Limb (tissue), 2 donors: ENCODE measurements around the gene RNF217.
"Not testable (repeated sequence)": the region's sequence is repeated elsewhere in the genome, so short reads cannot be mapped to it uniquely, and the experiment has no call there.

Experiments
- DNase-seq, 2 donors: peaks; one replicate each; pipeline ENCODE4 v3.0.0-alpha.2; 2016; ENCODE audit errors: extremely low spot score in 2 of 2

The RNF217 gene

DNA sequence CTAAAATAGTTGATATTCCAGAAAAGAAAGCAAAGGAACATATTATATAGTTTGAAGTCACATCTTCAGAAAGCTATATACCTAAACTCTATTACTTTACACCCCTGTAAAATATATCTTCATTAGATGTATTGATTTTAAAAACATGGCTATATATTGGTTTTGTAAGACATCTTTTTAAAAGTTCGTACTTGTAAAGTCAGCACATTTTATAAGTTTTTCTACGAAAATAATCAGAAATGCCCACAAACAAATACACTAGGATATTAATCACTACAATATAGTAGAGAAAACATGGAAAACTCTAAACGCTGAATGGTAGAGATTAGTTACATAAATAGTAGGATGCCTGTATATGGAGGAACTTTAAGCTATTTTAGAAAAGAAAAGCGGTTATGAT lies 52.9 kb downstream of the RNF217 start:
- no peak for DNase-seq

GRCh38 chr6:125018136-125018535 lies 55.9 kb downstream of the RNF217 start:
- no peak for DNase-seq

DNA sequence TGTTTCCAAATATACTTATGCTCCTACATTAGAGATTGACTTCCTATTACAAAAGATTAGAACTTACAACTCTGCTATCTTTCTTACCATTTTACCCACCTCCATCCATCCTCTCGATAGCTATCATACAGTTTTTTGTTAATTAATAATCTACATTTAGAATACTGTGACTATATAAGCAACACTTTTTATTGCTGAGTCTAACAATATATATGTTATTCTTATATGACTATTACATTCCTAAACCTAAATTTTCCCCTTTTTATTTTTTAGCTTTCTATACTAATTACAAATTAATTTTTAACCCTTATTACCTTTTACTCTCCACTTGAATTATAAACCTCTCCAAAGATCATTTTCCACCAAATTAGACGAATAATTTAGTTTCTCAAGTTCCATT lies 57.0 kb downstream of the RNF217 start:
- no peak for DNase-seq

DNA sequence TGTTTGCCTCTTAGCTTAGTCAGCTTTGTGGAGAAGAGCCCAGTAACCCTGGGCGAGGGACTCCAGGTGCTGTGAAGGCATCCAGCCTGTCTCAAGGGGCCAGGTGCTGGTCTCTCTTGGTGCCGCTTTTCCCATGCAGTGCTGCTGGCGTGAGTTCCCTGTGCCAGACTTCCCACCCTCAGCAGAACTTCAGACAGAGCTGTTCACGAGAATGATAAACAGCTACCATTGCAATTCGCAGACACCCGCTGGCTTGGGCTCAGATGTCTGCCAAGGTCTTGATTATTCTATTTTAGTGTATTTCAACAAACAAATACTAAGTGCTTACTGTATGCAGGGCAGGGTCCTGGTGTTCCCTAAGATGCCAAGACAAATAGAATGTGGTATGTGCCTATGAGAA lies 57.7 kb downstream of the RNF217 start:
- no peak for DNase-seq

DNA sequence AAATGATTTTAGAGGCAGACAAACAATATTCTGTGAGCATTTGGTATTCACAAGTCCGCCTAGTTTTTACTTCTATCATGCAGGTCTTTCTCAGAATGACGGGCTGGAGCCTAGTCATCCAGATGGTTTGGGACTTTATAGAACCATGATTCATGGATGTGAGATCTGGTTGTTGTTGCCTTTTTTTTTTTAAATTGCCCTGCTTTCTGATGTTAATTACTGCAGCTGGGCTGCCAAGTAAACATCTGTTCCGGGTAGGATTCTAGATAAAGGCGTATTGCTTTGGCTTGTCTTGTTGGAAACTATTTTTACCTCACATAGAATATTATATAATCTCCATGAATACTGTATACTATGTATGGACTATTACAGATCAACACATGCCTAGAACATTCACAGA lies 58.1 kb downstream of the RNF217 start:
- no peak for DNase-seq

DNA sequence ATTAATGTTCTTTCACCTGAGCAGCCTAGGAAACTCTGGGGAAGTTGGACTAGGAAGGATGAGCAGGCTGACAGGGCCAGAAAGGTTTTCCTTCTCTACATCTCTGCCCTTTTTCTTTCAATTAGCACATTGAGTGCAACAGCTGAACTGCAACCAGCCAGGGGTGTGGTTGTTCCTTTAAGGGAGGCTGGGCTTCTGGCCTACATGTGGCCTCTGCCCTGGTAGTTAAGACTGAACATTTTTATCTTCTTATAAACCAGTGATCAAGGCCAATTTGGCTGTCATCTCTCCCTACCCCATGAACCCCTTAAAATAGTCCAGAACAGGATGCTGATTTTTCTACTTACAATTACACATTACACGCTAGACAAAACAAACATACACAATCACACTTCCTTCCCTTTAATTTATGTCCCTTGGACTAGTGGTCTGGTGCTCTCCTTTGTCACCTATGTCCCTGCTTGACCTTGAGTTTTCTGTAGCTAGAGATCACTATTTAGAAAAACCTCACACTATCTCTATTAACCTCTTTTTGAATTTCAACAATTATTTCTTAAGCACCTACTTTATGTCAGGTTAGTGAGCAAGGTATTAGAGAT lies 60.3 kb downstream of the RNF217 start:
- DNase-seq: no peak

- no peak for DNase-seq
Measured at GRCh38 chr6:125025164-125025854, 63.1 kb downstream of the RNF217 start.

- DNase-seq: no peak
Measured at GRCh38 chr6:125027287-125027686, 65.0 kb downstream of the RNF217 start.

DNA sequence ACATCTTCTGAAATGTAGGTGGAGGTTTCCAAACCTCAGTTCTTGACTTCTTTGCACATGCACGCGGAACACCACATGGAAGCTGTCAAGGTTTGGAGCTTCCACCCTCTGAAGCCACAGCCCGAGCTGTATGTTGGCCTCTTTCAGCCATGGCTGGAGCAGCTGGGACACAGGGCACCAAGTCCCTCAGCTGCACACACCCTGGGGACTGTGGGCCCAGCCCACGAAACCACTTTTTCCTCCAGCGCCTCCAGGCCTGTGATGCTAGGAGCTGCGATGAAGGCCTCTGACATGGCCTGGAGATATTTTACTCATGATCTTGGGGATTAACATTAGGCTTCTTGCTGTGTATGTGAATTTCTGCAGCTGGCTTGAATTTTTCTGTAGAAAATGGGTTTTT lies 68.7 kb downstream of the RNF217 start:
- DNase-seq: no peak

DNA sequence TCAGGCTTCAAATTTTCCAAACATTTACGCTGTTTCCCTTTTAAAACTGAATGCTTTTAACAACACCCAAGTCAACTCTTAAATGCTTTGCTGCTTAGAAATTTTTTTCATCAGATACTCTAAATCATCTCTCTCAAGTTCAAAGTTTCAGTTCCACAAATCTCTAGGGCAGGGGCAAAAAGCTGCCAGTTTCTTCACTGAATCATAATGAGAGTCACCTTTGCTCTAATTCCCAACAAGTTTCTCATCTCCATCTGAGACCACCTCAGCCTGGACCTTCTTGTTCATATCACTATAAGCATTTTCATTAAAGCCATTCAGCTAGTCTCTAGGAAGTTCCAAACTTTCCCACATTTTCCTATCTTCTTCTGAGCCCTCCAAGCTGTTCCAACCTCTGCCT lies 69.1 kb downstream of the RNF217 start:
- no peak for DNase-seq

DNA sequence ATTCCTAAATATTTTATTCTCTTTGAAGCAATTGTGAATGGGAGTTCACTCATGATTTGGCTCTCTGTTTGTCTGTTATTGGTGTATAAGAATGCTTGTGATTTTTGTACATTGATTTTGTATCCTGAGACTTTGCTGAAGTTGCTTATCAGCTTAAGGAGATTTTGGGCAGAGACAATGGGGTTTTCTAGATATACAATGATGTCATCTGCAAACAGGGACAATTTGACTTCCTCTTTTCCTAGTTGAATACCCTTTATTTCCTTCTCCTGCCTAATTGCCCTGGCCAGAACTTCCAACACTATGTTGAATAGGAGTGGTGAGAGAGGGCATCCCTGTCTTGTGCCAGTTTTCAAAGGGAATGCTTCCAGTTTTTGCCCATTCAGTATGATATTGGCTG lies 72.7 kb downstream of the RNF217 start:
- not testable (repeated sequence) for DNase-seq

DNA sequence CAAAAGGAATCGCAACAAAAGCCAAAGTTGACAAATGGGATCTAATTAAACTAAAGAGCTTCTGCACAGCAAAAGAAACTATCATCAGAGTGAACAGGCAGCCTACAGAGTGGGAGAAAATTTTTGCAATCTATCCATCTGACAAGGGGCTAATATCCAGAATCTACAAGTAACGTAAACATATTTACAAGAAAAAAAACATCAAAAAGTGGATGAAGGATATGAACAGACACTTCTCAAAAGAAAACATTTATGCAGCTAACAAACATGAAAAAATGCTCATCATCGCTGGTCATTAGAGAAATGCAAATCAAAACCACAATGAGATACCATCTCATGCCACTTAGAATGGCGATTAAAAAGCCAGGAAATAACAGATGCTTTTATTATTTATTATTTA lies 74.2 kb downstream of the RNF217 start:
- not testable (repeated sequence) for DNase-seq

DNA sequence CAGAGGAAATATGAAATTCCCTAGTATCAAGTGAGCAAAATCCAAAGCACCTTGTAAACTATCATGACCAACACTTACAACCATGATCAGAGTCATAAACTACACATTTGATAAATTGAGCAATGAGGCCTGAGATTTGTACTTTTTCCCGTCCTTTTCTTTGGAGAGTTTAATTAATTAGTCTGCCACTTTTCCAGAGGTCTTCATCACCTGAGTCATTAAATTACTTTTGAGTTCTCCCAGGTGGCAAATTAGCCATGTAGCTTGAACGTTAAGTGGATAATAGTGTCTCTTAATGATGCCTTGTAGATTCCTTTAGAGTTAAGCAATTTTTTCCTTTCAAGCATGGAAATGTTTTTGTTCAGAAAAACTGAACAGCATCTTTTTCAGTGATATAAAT lies 75.6 kb downstream of the RNF217 start:
- DNase-seq: no peak

DNA sequence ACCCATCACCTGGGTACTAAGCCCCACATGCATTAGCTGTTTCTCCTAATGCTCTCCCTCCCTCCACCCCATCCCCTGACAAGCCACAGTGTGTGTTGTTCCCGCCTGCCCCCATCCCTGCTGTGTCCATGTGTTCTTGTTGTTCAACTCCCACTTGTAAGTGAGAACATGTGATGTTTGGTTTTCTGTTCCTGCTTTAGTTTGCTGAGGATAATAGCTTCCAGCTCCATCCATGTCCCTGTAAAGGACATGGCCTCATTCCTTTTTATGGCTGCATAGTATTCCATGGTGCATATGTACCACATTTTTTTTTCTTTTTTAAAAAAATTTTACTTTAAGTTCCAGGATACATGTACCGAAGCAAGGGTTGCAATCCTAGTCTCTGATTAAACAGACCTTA lies 76.7 kb downstream of the RNF217 start:
- DNase-seq: no peak

- no peak for DNase-seq
Measured at GRCh38 chr6:125041740-125042459, 79.7 kb downstream of the RNF217 start.

DNA sequence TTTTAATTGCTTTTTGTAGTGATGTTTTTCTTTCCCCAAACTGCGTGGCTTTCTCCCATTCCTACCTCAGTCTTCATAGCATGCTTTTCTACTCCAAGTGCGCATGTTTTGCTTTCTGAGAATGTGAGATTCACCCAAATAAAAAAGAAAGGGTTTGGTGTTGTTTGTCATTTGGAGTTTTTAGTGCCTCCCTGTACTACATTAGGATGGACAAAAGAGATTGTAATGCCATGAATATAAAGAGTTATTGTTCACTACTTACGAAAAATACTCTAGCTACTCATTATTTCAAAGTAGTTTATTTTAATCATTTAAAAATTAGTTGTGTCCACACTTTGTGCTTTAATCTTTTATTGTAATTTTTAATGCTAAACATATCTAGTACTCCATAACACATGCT lies 81.8 kb downstream of the RNF217 start:
- no peak for DNase-seq

DNA sequence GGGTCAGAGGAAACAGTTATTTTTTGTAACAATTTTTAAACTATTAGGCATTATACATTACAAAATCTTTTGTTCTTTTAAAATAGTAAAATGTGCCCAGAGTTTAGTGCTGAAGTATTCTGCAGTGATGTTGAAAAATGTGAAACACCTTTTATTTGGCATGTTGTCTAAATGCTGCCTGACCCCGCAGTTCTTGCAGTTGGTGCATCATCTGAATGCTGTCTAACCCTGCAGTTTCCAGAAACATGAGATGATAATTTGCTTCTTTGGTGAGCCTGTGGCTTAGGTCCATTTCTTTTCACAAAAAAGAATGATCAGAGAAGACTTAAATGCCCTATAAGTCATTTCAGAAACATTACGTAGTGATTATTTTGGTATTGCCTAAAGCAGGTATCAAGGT lies 82.4 kb downstream of the RNF217 start:
- no peak for DNase-seq

- no peak for DNase-seq
Measured at GRCh38 chr6:125046107-125046925, 84.1 kb downstream of the RNF217 start.

GRCh38 chr6:125048274-125048673 lies 86.0 kb downstream of the RNF217 start:
- no peak for DNase-seq

DNA sequence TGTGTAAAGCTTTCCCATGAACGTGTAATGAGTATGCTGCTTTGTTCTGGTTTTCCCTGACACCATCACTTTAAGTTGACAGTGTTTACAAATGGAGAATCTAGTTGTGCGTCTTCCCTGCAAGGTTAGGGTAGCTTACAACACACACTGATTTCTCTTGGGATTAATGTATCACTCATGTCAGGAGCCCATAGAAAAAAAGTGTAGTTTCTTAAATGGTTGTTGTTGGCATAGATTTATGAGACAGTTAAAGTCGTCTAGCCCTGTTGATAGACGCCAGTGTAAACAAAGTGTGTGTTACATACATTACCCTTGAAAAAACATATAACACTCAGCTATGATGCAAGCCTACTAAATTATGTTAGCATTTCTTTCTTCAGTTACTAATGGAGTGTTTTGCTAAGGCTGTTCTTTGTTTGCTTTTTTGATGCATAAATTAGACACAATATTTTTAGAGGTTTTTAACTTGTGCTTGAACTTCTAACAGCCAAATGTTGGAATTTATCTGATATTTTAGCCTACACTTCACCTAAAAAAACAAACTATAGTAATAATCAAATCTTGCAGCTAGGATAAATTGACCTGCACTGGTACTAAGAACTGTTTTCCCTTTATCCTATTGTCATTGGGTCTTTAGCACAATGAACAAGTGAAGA lies 88.6 kb downstream of the RNF217 start:
- no peak for DNase-seq

GRCh38 chr6:125053809-125054208 lies 91.6 kb downstream of the RNF217 start:
- no peak for DNase-seq

GRCh38 chr6:125054331-125054730 lies 92.1 kb downstream of the RNF217 start:
- DNase-seq: no peak
